Aorta (tissue), 5 donors: ENCODE data around the gene ACTR5. TPM values are rescaled to one million over a fixed set of nuclear protein-coding genes. Genes with fewer than 3 reads are reported as not detected.

Source experiments
- ATAC-seq: fragments of 200-7000 bp; cut with Tn5 transposase; one replicate; pipeline ENCODE4 v1.9.1; 2022; ENCODE audit warnings: moderate library complexity; ENCODE audit not compliant: low FRiP score
- DNase-seq, 2 donors: peaks; one replicate each; pipeline ENCODE4 v3.0.0-alpha.2; 2020
- H3K27ac ChIP-seq, 2 donors: one replicate each; pipeline ENCODE4 v1.5.1; 2013; ENCODE audit warnings: low read length in 2 of 2, mild to moderate bottlenecking in 2 of 2, moderate library complexity in 2 of 2, control low read depth in 1 of 2, inconsistent platforms in 1 of 2, low read depth in 1 of 2
- H3K27me3 ChIP-seq, 2 donors: one replicate each; pipeline ENCODE4 v1.6.1; 2013; ENCODE audit warnings: control low read depth in 1 of 2, low read length in 1 of 2, mild to moderate bottlenecking in 1 of 2, moderate library complexity in 1 of 2; ENCODE audit not compliant: insufficient read depth in 2 of 2, control insufficient read depth in 1 of 2
- H3K36me3 ChIP-seq, 2 donors: one replicate each; pipeline ENCODE4 v1.6.1; 2013; ENCODE audit warnings: control low read depth in 1 of 2, low read length in 1 of 2, mild to moderate bottlenecking in 1 of 2; ENCODE audit not compliant: insufficient read depth in 2 of 2, control insufficient read depth in 1 of 2
- H3K4me1 ChIP-seq, 2 donors: one replicate each; pipeline ENCODE4 v1.6.1; 2013; ENCODE audit warnings: low read length in 2 of 2, control low read depth in 1 of 2, mild to moderate bottlenecking in 1 of 2, moderate library complexity in 1 of 2; ENCODE audit not compliant: insufficient read depth in 2 of 2, control insufficient read depth in 1 of 2
- H3K4me3 ChIP-seq, 2 donors: one replicate each; pipeline ENCODE4 v1.5.1; 2013; ENCODE audit warnings: low read length in 2 of 2, control low read depth in 1 of 2, mild to moderate bottlenecking in 1 of 2
- H3K9me3 ChIP-seq: one replicate; pipeline ENCODE4 v1.6.1; 2013; ENCODE audit warnings: mild to moderate bottlenecking, low read length; ENCODE audit not compliant: control insufficient read depth
- WGBS, 2 donors: extraction: QIAGEN DNeasy Blood & Tissue Kit; methylation state at CpG; one replicate each; pipeline ENCODE4 v1.1.7; 2013; 5-methylcytosine and 5-hydroxymethylcytosine counted together
- intact Hi-C, 2 donors: fragments of 100-400 bp; cut with DNase I; formaldehyde crosslinking; loops; one replicate each; pipeline versions ENCODE4 v1.14.2 to v1.15.0; 2022
- polyA plus RNA-seq, 2 donors: library from polyadenylated mRNA; stranded (reverse); fragments of 200-250 nt; gene quantifications; one replicate each; pipeline ENCODE4 v1.2.3, GENCODE V29; 2013
- total RNA-seq, 2 donors: library from RNA; stranded (reverse); fragmentation: NEBNext Ultra II Directional; extraction: Animal tissue kit (Norgen Biotek cat#: 25700); gene quantifications; one replicate each; pipeline ENCODE4 v1.2.1, GENCODE V29; 2021
- donor health status: healthy with polysubstance abuse.
- donor health status: Bipolar disorder and iron deficiency.
- donor health status: DM: no; HTN: no; CAD: no.
- donor health status: DM: no; HTN: no; CAD: no.
- donor health status: DM: yes; HTN: yes; CAD: no.

ACTR5 gene
- total and polyA plus RNA-seq, 4 donors = 3.5 to 10.3 (median 7.1) TPM

GRCh38 chr20:38799203-38799602, 50.9 kb downstream of the ACTR5 start:
- Histone ChIP-seq H3K36me3 (no peaks in the 10 kb centered on the region), H3K27me3 (no peaks in the 10 kb centered on the region), H3K4me3 (no peak overlapping the region), H3K27ac (no peak overlapping the region), H3K9me3 (no peaks in the 10 kb centered on the region), H3K4me1 (no peaks in the 10 kb centered on the region)
- DNase-seq = no peak
- intact Hi-C loops = no loop called here
- ATAC-seq = no peak
- WGBS, 2 donors = 77 to 87% methylated on average over 4 of the region's 4 CpGs

- H3K4me3 ChIP-seq = no peak overlapping the region
- no peaks in the 10 kb centered on the region for H3K4me1 ChIP-seq
- no peaks in the 10 kb centered on the region for H3K36me3 ChIP-seq
- WGBS, 2 donors = 96 to 97% methylated on average over 3 of the region's 3 CpGs
- no peak for DNase-seq
- H3K27ac ChIP-seq = no peak overlapping the region
- no peaks in the 10 kb centered on the region for H3K27me3 ChIP-seq
- H3K9me3 ChIP-seq = no peaks in the 10 kb centered on the region
- intact Hi-C loops = no loop called here
- ATAC-seq = no peak
Measured at GRCh38 chr20:38800882-38801281, 52.6 kb downstream of the ACTR5 start.

- Histone ChIP-seq H3K4me1 (no peaks in the 10 kb centered on the region), H3K36me3 (no peaks in the 10 kb centered on the region), H3K27me3 (no peaks in the 10 kb centered on the region), H3K27ac (no peak overlapping the region), H3K9me3 (no peaks in the 10 kb centered on the region), H3K4me3 (no peak overlapping the region)
- ATAC-seq (no peak), DNase-seq (no peak)
- intact Hi-C loops = no loop called here
- 90 to 97% methylated on average over 3 of the region's 3 CpGs for WGBS, 2 donors
Measured at GRCh38 chr20:38804221-38804620, 56.0 kb downstream of the ACTR5 start.

- H3K27ac ChIP-seq = no peak overlapping the region
- H3K27me3 ChIP-seq = no peaks in the 10 kb centered on the region
- intact Hi-C loops = no loop called here
- no peaks in the 10 kb centered on the region for H3K9me3 ChIP-seq
- ATAC-seq (peak; percentile 27), DNase-seq (peak in 1 of 2 donors; percentile 57)
- 63 to 64% methylated on average over 18 of the region's 18 CpGs for WGBS, 2 donors
- peak overlapping the region in 1 of 2 donors; percentile 27 for H3K4me3 ChIP-seq
- no peaks in the 10 kb centered on the region for H3K4me1 ChIP-seq
- no peaks in the 10 kb centered on the region for H3K36me3 ChIP-seq
Measured at GRCh38 chr20:38804682-38805501, 56.6 kb downstream of the ACTR5 start.

GRCh38 chr20:38805502-38805957, 57.3 kb downstream of the ACTR5 start, which contains the start of gene PPP1R16B:
TSS of gene PPP1R16B (plus strand) at chr20:38805697. CDS start at chr20:38835926, 30,229 bp downstream.
- 1 to 7% methylated on average over 16 to 40 of the region's 40 CpGs for WGBS, 2 donors
- DNase-seq (peak; percentile 63 to 84), ATAC-seq (peak; percentile 82)
- intact Hi-C loops = no loop called here
- no peaks in the 10 kb centered on the region for H3K4me1 ChIP-seq
- no peak within 1 kb of the TSS for H3K27ac ChIP-seq
- H3K36me3 ChIP-seq = no peaks in the 10 kb centered on the region
- H3K9me3 ChIP-seq = no peaks in the 10 kb centered on the region
- H3K4me3 ChIP-seq = peak within 1 kb of the TSS; percentile 27 to 28
- H3K27me3 ChIP-seq = no peaks in the 10 kb centered on the region

- peak; percentile 27 for ATAC-seq
- 1% methylated on average over 68 to 81 of the region's 81 CpGs for WGBS, 2 donors
- H3K9me3 ChIP-seq = no peaks in the 10 kb centered on the region
- H3K4me1 ChIP-seq = no peaks in the 10 kb centered on the region
- intact Hi-C loops = no loop called here
- H3K4me3 ChIP-seq = peak overlapping the region; percentile 27 to 28
- DNase-seq = peak; percentile 49 to 77
- no peaks in the 10 kb centered on the region for H3K27me3 ChIP-seq
- no peak overlapping the region for H3K27ac ChIP-seq
- H3K36me3 ChIP-seq = no peaks in the 10 kb centered on the region
Measured at GRCh38 chr20:38805958-38806854, 57.9 kb downstream of the ACTR5 start.

GRCh38 chr20:38806855-38807655, 58.8 kb downstream of the ACTR5 start:
- Histone ChIP-seq H3K4me3 (peak overlapping the region; percentile 27 to 28), H3K27me3 (no peaks in the 10 kb centered on the region), H3K36me3 (no peaks in the 10 kb centered on the region), H3K27ac (no peak overlapping the region), H3K9me3 (peaks cover under 1% of the 10 kb centered on the region), H3K4me1 (no peaks in the 10 kb centered on the region)
- 18 to 25% methylated on average over 32 of the region's 32 CpGs for WGBS, 2 donors
- intact Hi-C loops = no loop called here
- ATAC-seq (no peak), DNase-seq (no peak)

GRCh38 chr20:38809942-38810341, 61.7 kb downstream of the ACTR5 start:
- 54 to 61% methylated on average over 6 of the region's 6 CpGs for WGBS, 2 donors
- no peak overlapping the region for H3K27ac ChIP-seq
- intact Hi-C loops = no loop called here
- no peaks in the 10 kb centered on the region for H3K36me3 ChIP-seq
- H3K27me3 ChIP-seq = no peaks in the 10 kb centered on the region
- DNase-seq = no peak
- H3K4me1 ChIP-seq = no peaks in the 10 kb centered on the region
- ATAC-seq = no peak
- H3K4me3 ChIP-seq = no peak overlapping the region
- peaks cover 2% of the 10 kb centered on the region for H3K9me3 ChIP-seq
